Keratinocyte (primary cell): ENCODE data around the gene SEMA4D. TPM values are rescaled to one million over a fixed set of nuclear protein-coding genes. Genes with fewer than 3 reads are reported as not detected.

Source experiments
- DNase-seq: peaks from one replicate; pipeline ENCODE4 v3.0.0-alpha.2; 2011; ENCODE audit warnings: low read depth, missing footprints, low spot score
- FAIRE-seq: peaks from 2 replicates; lab custom pipeline; 2011; peaks lifted over from hg19 to GRCh38; lab: Jason Lieb, UNC
- H2AFZ ChIP-seq: 2 replicates; pipeline ENCODE4 v1.6.0; 2012; ENCODE audit warnings: low read length, control low read depth, inconsistent platforms; ENCODE audit not compliant: control insufficient read depth
- H3K27ac ChIP-seq: 2 replicates; pipeline ENCODE4 v1.5.1; 2011; ENCODE audit warnings: low read length; ENCODE audit not compliant: control insufficient read depth, insufficient read depth
- H3K27me3 ChIP-seq: 3 replicates; pipeline ENCODE4 v1.6.0; 2011; ENCODE audit warnings: low read length; ENCODE audit not compliant: control insufficient read depth, insufficient read depth; ENCODE audit errors: extremely low read depth
- H3K36me3 ChIP-seq, 2 experiments: 2 replicates in 1 of 2; 3 replicates in 1 of 2; pipeline ENCODE4 v1.5.1; 2011; ENCODE audit warnings: low read length in 2 of 2, mild to moderate bottlenecking in 1 of 2; ENCODE audit not compliant: control insufficient read depth in 2 of 2, insufficient read depth in 2 of 2; ENCODE audit errors: extremely low read depth in 1 of 2
- H3K4me1 ChIP-seq: 3 replicates; pipeline ENCODE4 v1.5.1; 2011; ENCODE audit warnings: low read length; ENCODE audit not compliant: control insufficient read depth, insufficient read depth; ENCODE audit errors: extremely low read depth
- H3K4me2 ChIP-seq: 3 replicates; pipeline ENCODE4 v1.6.0; 2011; ENCODE audit warnings: low read depth, low read length; ENCODE audit not compliant: control insufficient read depth, insufficient read depth; ENCODE audit errors: extremely low read depth
- H3K4me3 ChIP-seq, 3 experiments: fragments of 200-600 bp in 1 of 3; sonication (generic) in 1 of 3; 2 replicates in 2 of 3; 3 replicates in 1 of 3; pipeline ENCODE4 v1.5.1; 2011 to 2016; ENCODE audit warnings: low read length in 3 of 3, mild to moderate bottlenecking in 3 of 3, control low read depth in 2 of 3, inconsistent platforms in 1 of 3, low read depth in 1 of 3, mixed read lengths in 1 of 3, mixed run types in 1 of 3, moderate library complexity in 1 of 3; ENCODE audit not compliant: control insufficient read depth in 2 of 3, insufficient read depth in 2 of 3; ENCODE audit errors: extremely low read depth in 1 of 3
- H3K79me2 ChIP-seq: 2 replicates; pipeline ENCODE4 v1.6.0; 2012; ENCODE audit warnings: low read length; ENCODE audit not compliant: control insufficient read depth, insufficient read depth
- H3K9ac ChIP-seq: 3 replicates; pipeline ENCODE4 v1.6.0; 2011; ENCODE audit warnings: low read length; ENCODE audit not compliant: control insufficient read depth, insufficient read depth; ENCODE audit errors: extremely low read depth
- H3K9me1 ChIP-seq: 3 replicates; pipeline ENCODE4 v1.6.0; 2011; ENCODE audit warnings: low read length; ENCODE audit not compliant: control insufficient read depth, insufficient read depth; ENCODE audit errors: extremely low read depth
- H3K9me3 ChIP-seq: 2 replicates; pipeline ENCODE4 v1.5.1; 2012; ENCODE audit warnings: low read depth, low read length; ENCODE audit not compliant: control insufficient read depth
- H4K20me1 ChIP-seq: 3 replicates; pipeline ENCODE4 v1.6.0; 2011; ENCODE audit warnings: low read length; ENCODE audit not compliant: control insufficient read depth, insufficient read depth; ENCODE audit errors: extremely low read depth
- EZH2 ChIP-seq: IDR thresholded peaks from one replicate; pipeline ENCODE4 v1.6.1; 2012; ENCODE audit warnings: inconsistent platforms, mild to moderate bottlenecking, low read length, moderate library complexity
- dilution Hi-C: fragments of 300-500 bp; cut with MboI; formaldehyde crosslinking; loops from one replicate; pipeline ENCODE4 v1.7.0; 2020; ENCODE audit warnings: low sequenced_read_pairs; ENCODE audit not compliant: extremely low pct_ligation_motif_present
- polyA plus RNA-seq, 5 experiments: library from polyadenylated mRNA; depleted of rRNA in 3 of 5; stranded (reverse) in 3 of 5; stranded (forward) in 1 of 5; unstranded in 1 of 5; fragments of >200 nt; gene quantifications; 1 replicate in 1 of 5; 2 replicates in 3 of 5; 3 replicates in 1 of 5; pipeline versions ENCODE4 v1.2.1 to v1.2.3, GENCODE V29; 2011 to 2012; ENCODE audit warnings: missing spikeins in 2 of 5, low read depth in 1 of 5, low replicate concordance in 1 of 5
- TF ChIP-seq, protein P1 (sequence below), 3 experiments: IDR thresholded peaks in 1 of 3; conservative IDR thresholded peaks in 1 of 3; optimal IDR thresholded peaks in 1 of 3; 2 replicates in 2 of 3; 3 replicates in 1 of 3; pipeline versions ENCODE3 to v1.5.1; 2011; ENCODE audit warnings: low read length in 3 of 3, mild to moderate bottlenecking in 3 of 3, moderate library complexity in 2 of 3, control low read depth in 1 of 3, inconsistent platforms in 1 of 3; ENCODE audit not compliant: insufficient read depth in 2 of 3; ENCODE audit errors: extremely low read depth in 1 of 3

The SEMA4D gene
- polyA plus RNA-seq, 1 donor (not counting 4 experiments of a cell fraction or from before 2014, with no cell fraction given), result 0.43 TPM

DNA sequence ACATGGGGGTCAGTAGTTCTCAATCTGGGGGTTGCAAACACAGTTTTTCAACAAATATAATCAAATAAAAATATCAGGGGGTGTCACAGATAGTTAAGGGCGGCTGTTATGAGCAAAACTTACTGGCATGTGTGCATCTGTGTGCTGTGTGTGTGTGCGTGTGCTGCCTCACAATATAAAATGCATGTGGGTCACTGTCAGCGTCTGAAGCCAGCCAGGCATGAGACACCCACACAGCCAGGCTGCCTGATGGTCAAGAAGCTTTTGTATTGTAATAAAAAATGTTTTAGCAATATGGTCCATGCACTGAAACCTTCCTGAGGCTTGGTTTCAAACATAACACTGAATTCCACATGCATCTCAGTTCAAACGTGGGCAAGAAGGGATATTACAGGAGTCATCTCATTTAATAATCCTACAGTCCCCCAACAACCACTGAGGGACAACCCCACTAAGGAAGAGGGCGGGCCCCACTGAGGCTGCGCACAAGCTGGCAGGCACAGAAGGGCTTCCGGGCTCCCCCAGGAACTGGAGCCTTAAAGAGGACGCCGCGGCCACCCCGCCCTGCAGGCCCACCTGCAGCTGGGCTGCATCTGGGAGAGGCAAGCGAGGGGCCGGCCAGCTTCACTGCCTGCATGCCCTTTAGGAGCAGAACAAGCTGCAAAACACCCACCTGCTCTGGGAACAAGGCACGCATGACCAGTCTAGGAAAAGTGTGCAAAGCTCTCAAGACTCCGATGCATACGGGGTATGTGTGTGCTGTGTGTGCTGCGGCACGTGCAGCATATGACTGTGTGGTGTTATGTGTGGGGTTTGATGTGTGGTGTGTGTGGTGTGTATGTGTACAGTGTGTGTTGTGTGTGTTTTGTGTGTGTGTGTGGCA is 14.1 kb downstream of the SEMA4D start:
- H3K4me2 ChIP-seq, result no peak overlapping the region
- H2AFZ ChIP-seq, result no peak overlapping the region
- FAIRE-seq, result no peak
- no peak overlapping the region for H3K4me3 ChIP-seq
- no peaks in the 10 kb centered on the region for H4K20me1 ChIP-seq
- H3K9ac ChIP-seq, result no peak overlapping the region
- TF ChIP-seq, protein P1, sequence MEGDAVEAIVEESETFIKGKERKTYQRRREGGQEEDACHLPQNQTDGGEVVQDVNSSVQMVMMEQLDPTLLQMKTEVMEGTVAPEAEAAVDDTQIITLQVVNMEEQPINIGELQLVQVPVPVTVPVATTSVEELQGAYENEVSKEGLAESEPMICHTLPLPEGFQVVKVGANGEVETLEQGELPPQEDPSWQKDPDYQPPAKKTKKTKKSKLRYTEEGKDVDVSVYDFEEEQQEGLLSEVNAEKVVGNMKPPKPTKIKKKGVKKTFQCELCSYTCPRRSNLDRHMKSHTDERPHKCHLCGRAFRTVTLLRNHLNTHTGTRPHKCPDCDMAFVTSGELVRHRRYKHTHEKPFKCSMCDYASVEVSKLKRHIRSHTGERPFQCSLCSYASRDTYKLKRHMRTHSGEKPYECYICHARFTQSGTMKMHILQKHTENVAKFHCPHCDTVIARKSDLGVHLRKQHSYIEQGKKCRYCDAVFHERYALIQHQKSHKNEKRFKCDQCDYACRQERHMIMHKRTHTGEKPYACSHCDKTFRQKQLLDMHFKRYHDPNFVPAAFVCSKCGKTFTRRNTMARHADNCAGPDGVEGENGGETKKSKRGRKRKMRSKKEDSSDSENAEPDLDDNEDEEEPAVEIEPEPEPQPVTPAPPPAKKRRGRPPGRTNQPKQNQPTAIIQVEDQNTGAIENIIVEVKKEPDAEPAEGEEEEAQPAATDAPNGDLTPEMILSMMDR (optimal IDR thresholded peaks at IDR 0.05 in 1 of 3, IDR thresholded peaks at IDR 0.05 in 1 of 3, conservative IDR thresholded peaks at IDR 0.05 in 1 of 3; ENCODE audit: extremely low read depth in 1 of 3, insufficient read depth in 2 of 3, low read length in 3 of 3), result no peak
- TF ChIP-seq EZH2, result no peak
- dilution Hi-C loops, result no loop called here
- H3K9me3 ChIP-seq, result no peaks in the 10 kb centered on the region
- H3K79me2 ChIP-seq, result no peaks in the 10 kb centered on the region
- H3K36me3 ChIP-seq, result no peaks in the 10 kb centered on the region
- no peak for DNase-seq
- no peaks in the 10 kb centered on the region for H3K27me3 ChIP-seq
- H3K4me1 ChIP-seq, result no peaks in the 10 kb centered on the region
- no peak overlapping the region for H3K27ac ChIP-seq
- H3K9me1 ChIP-seq, result no peaks in the 10 kb centered on the region

DNA sequence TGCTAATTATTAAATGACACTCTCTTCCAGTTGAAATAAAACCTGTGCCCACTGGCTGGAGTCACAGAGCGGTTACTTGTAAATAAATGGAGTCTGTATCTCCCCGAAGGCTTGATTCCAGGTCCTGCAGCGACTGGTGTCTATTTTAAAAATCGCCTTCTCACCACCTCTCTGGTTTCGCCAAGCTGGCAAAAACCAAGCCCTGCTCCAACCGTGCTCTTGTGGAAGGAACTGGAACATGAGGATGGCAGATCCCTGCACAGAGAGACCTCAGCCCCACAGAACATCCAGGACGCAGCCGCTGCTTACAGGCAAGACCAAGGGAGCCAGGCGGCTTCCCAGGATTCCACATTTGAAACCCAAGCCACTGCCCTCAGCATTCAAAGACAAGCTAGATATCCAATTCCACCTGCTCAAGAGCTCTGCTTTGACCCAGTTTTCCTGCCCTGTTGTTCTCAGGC is 15.0 kb downstream of the SEMA4D start:
- no peak overlapping the region for H3K9ac ChIP-seq
- TF ChIP-seq, protein P1 (optimal IDR thresholded peaks at IDR 0.05 in 1 of 3, IDR thresholded peaks at IDR 0.05 in 1 of 3, conservative IDR thresholded peaks at IDR 0.05 in 1 of 3; ENCODE audit: extremely low read depth in 1 of 3, insufficient read depth in 2 of 3, low read length in 3 of 3), result no peak
- no peak for TF ChIP-seq EZH2
- DNase-seq (no peak), FAIRE-seq (no peak)
- no peaks in the 10 kb centered on the region for H3K9me1 ChIP-seq
- no peaks in the 10 kb centered on the region for H3K36me3 ChIP-seq
- no peak overlapping the region for H3K4me3 ChIP-seq
- H3K27me3 ChIP-seq, result no peaks in the 10 kb centered on the region
- dilution Hi-C loops, result no loop called here
- H3K4me1 ChIP-seq, result no peaks in the 10 kb centered on the region
- no peaks in the 10 kb centered on the region for H3K9me3 ChIP-seq
- no peak overlapping the region for H3K27ac ChIP-seq
- H2AFZ ChIP-seq, result no peak overlapping the region
- H3K79me2 ChIP-seq, result no peaks in the 10 kb centered on the region
- no peaks in the 10 kb centered on the region for H4K20me1 ChIP-seq
- H3K4me2 ChIP-seq, result no peak overlapping the region
